Left lobe of liver (tissue), 2 donors: ENCODE data around the gene SCRT2. TPM values are rescaled to one million over a fixed set of nuclear protein-coding genes. Genes with fewer than 3 reads are reported as not detected.
"Not testable (repeated sequence)": the region's sequence is repeated elsewhere in the genome, so short reads cannot be mapped to it uniquely, and the experiment has no call there.

Experiments used
- ATAC-seq: fragments of 200-7000 bp; cut with Tn5 transposase; one replicate; pipeline ENCODE4 v1.9.1; 2020; ENCODE audit warnings: mild to moderate bottlenecking, moderate library complexity
- DNase-seq: peaks from one replicate; pipeline ENCODE4 v3.0.0-alpha.2; 2020; ENCODE audit warnings: low spot score
- total RNA-seq: library from RNA; stranded (reverse); gene quantifications from one replicate; pipeline ENCODE4 v1.2.1, GENCODE V29; 2021
- donor health status: DM: no; HTN: no; CAD: no; lungs with moderate emphysema.
- donor health status: DM: no; HTN: yes; CAD: no.

SCRT2 gene
- not detected for total RNA-seq

GRCh38 chr20:675453-676314, at the start of gene SCRT2:
TSS of gene SCRT2 (minus strand) at chr20:675802. CDS start at chr20:675601, 201 bp downstream.
- peak; percentile 84 for DNase-seq
- peak; percentile 99 for ATAC-seq

- not testable (repeated sequence) for DNase-seq, ATAC-seq
Measured at GRCh38 chr20:724797-725196, 49.2 kb upstream of the SCRT2 start.

- ATAC-seq (peak; percentile 20), DNase-seq (no peak)
Measured at GRCh38 chr20:723756-724155, 48.2 kb upstream of the SCRT2 start.

- ATAC-seq (no peak), DNase-seq (no peak)
Measured at GRCh38 chr20:722822-723644, 47.4 kb upstream of the SCRT2 start.

GRCh38 chr20:721876-722275, 46.3 kb upstream of the SCRT2 start:
- ATAC-seq (no peak), DNase-seq (no peak)

GRCh38 chr20:719816-720215, 44.2 kb upstream of the SCRT2 start:
- DNase-seq (no peak), ATAC-seq (no peak)

- ATAC-seq: no peak
Measured at GRCh38 chr20:719068-719467, 43.5 kb upstream of the SCRT2 start.

GRCh38 chr20:717832-718231, 42.2 kb upstream of the SCRT2 start:
- DNase-seq (no peak), ATAC-seq (no peak)

More at GRCh38 chr20:719068-719467, 43.5 kb upstream of the SCRT2 start:
- DNase-seq: no peak

GRCh38 chr20:717271-717670, 41.7 kb upstream of the SCRT2 start:
- DNase-seq: no peak
- ATAC-seq: no peak

- ATAC-seq (no peak), DNase-seq (no peak)
Measured at GRCh38 chr20:714453-714852, 38.9 kb upstream of the SCRT2 start.

GRCh38 chr20:711576-711975, 36.0 kb upstream of the SCRT2 start:
- ATAC-seq: no peak
- DNase-seq: no peak

- no peak for ATAC-seq
- no peak for DNase-seq
Measured at GRCh38 chr20:710780-711450, 35.3 kb upstream of the SCRT2 start.

GRCh38 chr20:709991-710779, 34.6 kb upstream of the SCRT2 start:
- DNase-seq (no peak), ATAC-seq (no peak)

GRCh38 chr20:709423-709822, 33.8 kb upstream of the SCRT2 start:
- peak; percentile 33 for ATAC-seq
- no peak for DNase-seq

GRCh38 chr20:708956-709355, 33.4 kb upstream of the SCRT2 start:
- DNase-seq (no peak), ATAC-seq (no peak)

- ATAC-seq: no peak
- no peak for DNase-seq
Measured at GRCh38 chr20:707451-708110, 32.0 kb upstream of the SCRT2 start.

- ATAC-seq: no peak
- DNase-seq: no peak
Measured at GRCh38 chr20:706366-706885, 30.8 kb upstream of the SCRT2 start.

GRCh38 chr20:704726-705125, 29.1 kb upstream of the SCRT2 start:
- DNase-seq: no peak
- ATAC-seq: no peak

- ATAC-seq (no peak), DNase-seq (no peak)
Measured at GRCh38 chr20:703426-703825, 27.8 kb upstream of the SCRT2 start.

- DNase-seq (no peak), ATAC-seq (no peak)
Measured at GRCh38 chr20:703006-703405, 27.4 kb upstream of the SCRT2 start.
